Measurements from ENCODE around the gene INPP1.
A peak's percentile ranks its signal among the peaks of the same experiment; 100 is the strongest.
"Not testable (repeated sequence)": the region's sequence is repeated elsewhere in the genome, so short reads cannot be mapped to it uniquely, and the experiment has no call there.

INPP1 gene

GRCh38 chr2:190353537-190353899 is 10.1 kb downstream of the INPP1 start:
- Histone ChIP-seq H3K4me3 (no peak overlapping the region), H3K27ac (peak overlapping the region in 1 of 2 donors; percentile 38)
- TF ChIP-seq CTCF (IDR thresholded peaks at IDR 0.05): no peak
- no peak for DNase-seq (ENCODE audit: low spot score)

GRCh38 chr2:190354003-190354690 is 10.8 kb downstream of the INPP1 start:
- TF ChIP-seq CTCF (IDR thresholded peaks at IDR 0.05): no peak
- Histone ChIP-seq H3K4me3 (no peak overlapping the region), H3K27ac (no peak overlapping the region)
- no peak for DNase-seq (ENCODE audit: low spot score)

- DNase-seq (ENCODE audit: low spot score): no peak
- Histone ChIP-seq H3K27ac (no peak overlapping the region), H3K4me3 (no peak overlapping the region)
- no peak for TF ChIP-seq CTCF (IDR thresholded peaks at IDR 0.05)
Measured at GRCh38 chr2:190355968-190356644, 12.7 kb downstream of the INPP1 start.

GRCh38 chr2:190357600-190357999 is 14.2 kb downstream of the INPP1 start:
- Histone ChIP-seq H3K4me3 (no peak overlapping the region), H3K27ac (no peak overlapping the region)
- no peak for DNase-seq (ENCODE audit: low spot score)
- no peak for TF ChIP-seq CTCF (IDR thresholded peaks at IDR 0.05)

- H3K4me3 ChIP-seq; DNase-seq (ENCODE audit: low spot score): not testable (repeated sequence)
- peak overlapping the region in 1 of 2 donors; percentile 21 for H3K27ac ChIP-seq
Measured at GRCh38 chr2:190358655-190359448, 15.5 kb downstream of the INPP1 start.

GRCh38 chr2:190360561-190360960 is 17.2 kb downstream of the INPP1 start:
- no peak overlapping the region for H3K27ac ChIP-seq
- TF ChIP-seq CTCF (IDR thresholded peaks at IDR 0.05): no peak
- H3K4me3 ChIP-seq: no peak overlapping the region
- DNase-seq (ENCODE audit: low spot score): no peak

- Histone ChIP-seq H3K4me3 (no peak overlapping the region), H3K27ac (no peak overlapping the region)
- DNase-seq (ENCODE audit: low spot score): no peak
- no peak for TF ChIP-seq CTCF (IDR thresholded peaks at IDR 0.05)
Measured at GRCh38 chr2:190360965-190361364, 17.6 kb downstream of the INPP1 start.

All from coronary artery (tissue), 2 donors.